ENCODE results near the gene MMP23B. TPM values are rescaled to one million over a fixed set of nuclear protein-coding genes. Genes with fewer than 3 reads are reported as not detected.
A peak's percentile ranks its signal among the peaks of the same experiment; 100 is the strongest.

The MMP23B gene
- total and polyA plus RNA-seq, 8 donors = 5.5 to 111 (median 15.7) TPM

GRCh38 chr1:1677718-1678580 is 46.0 kb downstream of the MMP23B start:
- H3K9me3 ChIP-seq = no peaks in the 10 kb centered on the region
- H3K27me3 ChIP-seq = no peaks in the 10 kb centered on the region
- TF ChIP-seq EP300 (IDR thresholded peaks at IDR 0.05) (no peak), CTCF (IDR thresholded peaks at IDR 0.05) (no peak), POLR2A (IDR thresholded peaks at IDR 0.05) (no peak), POLR2AphosphoS5 (IDR thresholded peaks at IDR 0.05) (no peak)
- DNase-seq = peak in 1 of 2 donors; percentile 51
- H3K36me3 ChIP-seq = peaks cover 0 to 32% (median 12%) of the 10 kb centered on the region in 4 donors
- H3K4me3 ChIP-seq = peak overlapping the region in 1 of 4 donors; percentile 13
- intact Hi-C loops (cut with DNase I; ENCODE audit: low total_unique reads) = no loop called here
- peak overlapping the region; percentile 32 to 72 (median 67) for H3K27ac ChIP-seq
- WGBS, 5 donors = 59 to 75% (median 71%) methylated on average over 39 of the region's 39 CpGs
- peaks cover 21 to 44% (median 36%) of the 10 kb centered on the region in 4 donors for H3K4me1 ChIP-seq

GRCh38 chr1:1678581-1679380 is 46.8 kb downstream of the MMP23B start:
- Histone ChIP-seq H3K9me3 (no peaks in the 10 kb centered on the region), H3K36me3 (peaks cover 0 to 32% (median 12%) of the 10 kb centered on the region in 4 donors), H3K4me1 (peaks cover 21 to 53% (median 44%) of the 10 kb centered on the region in 4 donors), H3K27ac (peak overlapping the region; percentile 17 to 72 (median 67)), H3K27me3 (no peaks in the 10 kb centered on the region), H3K4me3 (no peak overlapping the region)
- TF ChIP-seq POLR2AphosphoS5 (IDR thresholded peaks at IDR 0.05) (peak in 2 of 3 donors; percentile 16 to 19), EP300 (IDR thresholded peaks at IDR 0.05) (no peak), POLR2A (IDR thresholded peaks at IDR 0.05) (no peak), CTCF (IDR thresholded peaks at IDR 0.05) (peak in 4 of 7 experiments; percentile 26 to 57 (median 38))
- peak; percentile 84 to 85 for DNase-seq
- WGBS, 5 donors = 29 to 51% (median 40%) methylated on average over 20 to 24 of the region's 24 CpGs
- intact Hi-C loops (cut with DNase I; ENCODE audit: low total_unique reads) = no loop called here

GRCh38 chr1:1680031-1680911 is 48.3 kb downstream of the MMP23B start:
- H3K4me1 ChIP-seq = peaks cover 21 to 67% (median 53%) of the 10 kb centered on the region in 4 donors
- no peak for TF ChIP-seq EP300 (IDR thresholded peaks at IDR 0.05)
- no peak for TF ChIP-seq CTCF (IDR thresholded peaks at IDR 0.05)
- no peak for TF ChIP-seq POLR2AphosphoS5 (IDR thresholded peaks at IDR 0.05)
- TF ChIP-seq POLR2A (IDR thresholded peaks at IDR 0.05) = no peak
- peaks cover 0 to 21% (median 9%) of the 10 kb centered on the region in 4 donors for H3K36me3 ChIP-seq
- peak overlapping the region in 3 of 5 donors; percentile 29 to 66 (median 54) for H3K27ac ChIP-seq
- no peaks in the 10 kb centered on the region for H3K27me3 ChIP-seq
- H3K4me3 ChIP-seq = no peak overlapping the region
- 77 to 83% (median 80%) methylated on average over 32 of the region's 32 CpGs for WGBS, 5 donors
- intact Hi-C loops (cut with DNase I; ENCODE audit: low total_unique reads) = no loop called here
- no peak for DNase-seq
- H3K9me3 ChIP-seq = no peaks in the 10 kb centered on the region

All from stomach (tissue), 9 donors.